NCI-H1105 (cell line): ENCODE data around the gene PSME3.
"Not testable (repeated sequence)": the region's sequence is repeated elsewhere in the genome, so short reads cannot be mapped to it uniquely, and the experiment has no call there.

Source experiments
- DNase-seq: peaks from one replicate; lab custom pipeline; 2025; lab: John Stamatoyannopoulos, UW

The PSME3 gene

DNA sequence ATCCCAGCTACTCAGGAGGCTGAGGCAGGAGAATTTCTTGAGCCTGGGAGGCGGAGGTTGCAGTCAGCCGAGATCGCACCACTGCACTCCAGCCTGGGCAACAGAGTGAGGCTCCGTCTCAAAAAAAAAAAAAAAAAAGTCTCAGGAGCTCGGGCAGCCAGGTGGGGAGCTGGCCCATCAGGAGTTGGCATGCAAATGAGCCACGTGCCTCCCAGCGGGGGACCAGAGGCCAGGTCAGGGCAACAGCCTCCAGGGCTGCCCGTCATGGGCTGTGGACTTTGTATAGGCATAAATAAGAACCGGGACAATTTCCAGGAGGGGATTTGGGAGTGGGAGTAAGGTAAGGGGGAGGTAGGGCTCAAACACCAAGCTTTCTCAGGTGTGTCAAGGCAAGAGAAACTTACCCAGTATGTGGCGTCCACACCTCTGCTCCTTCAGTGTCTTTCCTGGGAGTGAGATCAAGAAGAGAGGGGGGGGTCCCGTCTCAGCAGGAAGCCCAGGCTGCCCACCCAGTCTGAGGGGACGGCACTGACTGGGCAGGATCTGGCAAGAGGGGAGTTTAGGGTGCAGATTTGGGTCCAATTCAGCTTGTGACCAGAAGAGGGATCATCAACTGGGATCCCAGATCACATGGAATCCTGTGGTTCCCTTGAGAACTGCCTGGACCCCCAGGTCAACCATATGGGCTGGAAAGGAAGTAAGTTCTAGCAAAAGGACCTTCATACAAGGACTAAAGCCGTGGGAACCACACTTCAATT, 45.1 kb downstream of the PSME3 start:
- DNase-seq = no peak

GRCh38 chr17:42878924-42879595, 45.9 kb downstream of the PSME3 start:
- no peak for DNase-seq

DNA sequence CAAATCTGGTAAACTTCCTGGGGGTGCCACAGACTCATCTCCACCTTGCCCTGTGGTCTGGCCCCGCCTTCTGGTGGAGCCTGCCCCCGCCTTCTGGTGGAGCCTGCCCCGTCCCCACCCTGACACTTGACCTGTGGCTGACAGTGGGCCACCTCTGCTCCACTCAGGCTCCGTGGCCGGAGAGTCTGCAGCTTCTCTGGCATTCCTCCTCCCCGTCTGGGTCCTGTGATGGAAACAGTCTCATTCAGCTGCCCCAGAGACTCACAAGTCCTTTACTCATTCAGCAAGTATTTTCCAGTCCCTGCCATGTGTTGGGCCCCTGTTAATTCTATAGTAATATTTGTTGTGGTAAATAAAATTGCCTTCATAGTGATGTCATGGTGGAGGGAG, 46.4 kb downstream of the PSME3 start:
- DNase-seq = no peak

DNA sequence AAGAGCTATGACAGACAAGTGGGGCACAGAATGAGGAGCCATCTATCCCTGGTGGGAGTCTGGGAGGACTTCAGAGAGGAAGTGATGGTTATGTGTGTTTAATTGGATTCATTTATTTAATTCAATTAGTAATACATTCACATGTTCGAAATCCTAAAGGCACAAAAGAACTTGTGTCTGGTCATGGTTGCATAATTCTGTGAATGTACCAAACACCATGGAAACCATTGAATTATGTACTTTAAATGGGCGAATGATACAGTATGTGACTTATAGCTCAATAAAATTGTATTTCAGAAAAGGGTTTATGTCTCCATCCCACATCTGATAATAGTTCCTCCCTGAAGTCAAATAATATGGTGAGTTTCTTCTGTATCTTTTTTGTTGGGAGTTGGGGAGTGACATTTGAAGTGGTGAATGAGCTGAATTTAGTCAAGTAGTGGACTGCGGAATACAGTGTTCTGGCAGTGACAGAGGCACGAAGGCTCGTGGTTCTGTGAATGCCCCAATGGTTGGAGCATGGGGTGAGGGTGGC, 47.6 kb downstream of the PSME3 start:
- no peak for DNase-seq

DNA sequence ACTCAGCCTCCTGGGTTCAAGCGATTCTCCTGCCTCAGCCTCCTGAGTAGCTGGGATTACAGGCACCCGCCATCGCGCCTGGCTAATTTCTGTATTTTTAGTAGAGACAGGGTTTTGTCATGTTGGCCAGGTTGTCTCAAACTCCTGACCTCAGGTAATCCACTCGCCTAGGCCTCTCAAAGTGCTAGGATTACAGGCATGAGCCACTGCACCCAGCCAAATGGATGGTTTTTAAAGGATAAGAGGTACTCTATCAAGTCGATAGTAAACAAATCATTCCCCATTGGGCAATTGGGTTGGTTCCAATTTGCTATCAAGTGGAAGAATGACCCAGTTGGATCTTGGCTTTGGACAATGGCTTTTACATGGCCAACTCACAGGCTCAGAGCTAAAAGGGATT, 48.5 kb downstream of the PSME3 start:
- not testable (repeated sequence) for DNase-seq

GRCh38 chr17:42882166-42882565, 49.0 kb downstream of the PSME3 start:
- no peak for DNase-seq

DNA sequence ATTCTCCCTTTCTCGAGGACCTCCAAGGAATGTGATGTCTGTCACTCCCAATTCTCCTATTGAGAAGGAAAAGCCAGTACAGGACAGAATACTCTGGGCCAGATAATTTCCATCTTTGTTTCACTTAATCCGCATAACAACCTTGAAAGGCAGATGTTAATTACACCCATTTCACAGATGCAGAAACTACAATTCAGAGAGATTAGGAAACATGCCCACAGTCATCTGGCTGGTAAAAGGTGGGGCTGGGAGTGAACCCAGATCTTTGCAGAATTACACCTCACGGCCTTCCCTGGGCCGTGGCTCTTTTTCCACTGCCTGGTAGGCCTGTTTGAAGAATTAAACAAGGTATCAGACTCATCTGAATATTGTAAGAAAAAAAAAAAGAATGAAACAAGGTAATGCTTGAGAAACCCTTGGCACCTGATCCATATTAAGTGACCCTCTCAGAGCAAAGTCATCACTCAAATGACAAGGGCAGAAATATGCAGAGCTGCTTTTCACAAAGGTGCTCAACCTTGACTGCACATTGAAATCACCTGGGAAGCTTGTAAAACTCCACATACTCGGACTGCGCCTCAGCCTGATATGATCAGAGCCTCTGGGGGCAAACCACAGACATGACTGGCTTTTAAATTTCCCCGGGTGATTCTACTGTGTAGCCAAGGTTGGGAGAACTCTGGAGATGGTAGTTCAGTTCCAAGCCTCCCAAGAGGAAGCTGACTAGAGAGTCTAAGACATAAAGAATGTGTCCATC, 50.8 kb downstream of the PSME3 start:
- no peak for DNase-seq

DNA sequence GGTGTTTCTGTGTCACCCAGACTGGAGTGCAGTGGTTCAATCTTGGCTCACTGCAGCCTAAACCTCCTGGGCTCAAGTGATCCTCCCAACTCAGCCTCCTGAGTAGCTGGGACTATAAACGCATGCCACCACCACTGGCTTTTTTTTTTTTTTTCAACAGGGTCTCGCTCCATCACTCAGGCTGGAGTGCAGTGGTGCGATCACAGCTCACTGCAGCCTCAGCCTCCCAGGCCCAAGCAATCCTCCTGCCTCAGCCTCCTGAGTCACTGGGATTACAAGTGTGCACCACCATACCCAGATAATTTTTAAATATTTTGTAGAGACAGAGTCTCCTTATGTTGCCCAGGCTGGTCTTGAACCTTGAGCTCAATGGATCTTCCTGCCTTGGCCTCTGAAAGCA, 52.6 kb downstream of the PSME3 start:
- not testable (repeated sequence) for DNase-seq

- no peak for DNase-seq
Observed at GRCh38 chr17:42886283-42887176, 53.3 kb downstream of the PSME3 start.

- DNase-seq = no peak
Observed at GRCh38 chr17:42889809-42890208, 56.6 kb downstream of the PSME3 start.

DNA sequence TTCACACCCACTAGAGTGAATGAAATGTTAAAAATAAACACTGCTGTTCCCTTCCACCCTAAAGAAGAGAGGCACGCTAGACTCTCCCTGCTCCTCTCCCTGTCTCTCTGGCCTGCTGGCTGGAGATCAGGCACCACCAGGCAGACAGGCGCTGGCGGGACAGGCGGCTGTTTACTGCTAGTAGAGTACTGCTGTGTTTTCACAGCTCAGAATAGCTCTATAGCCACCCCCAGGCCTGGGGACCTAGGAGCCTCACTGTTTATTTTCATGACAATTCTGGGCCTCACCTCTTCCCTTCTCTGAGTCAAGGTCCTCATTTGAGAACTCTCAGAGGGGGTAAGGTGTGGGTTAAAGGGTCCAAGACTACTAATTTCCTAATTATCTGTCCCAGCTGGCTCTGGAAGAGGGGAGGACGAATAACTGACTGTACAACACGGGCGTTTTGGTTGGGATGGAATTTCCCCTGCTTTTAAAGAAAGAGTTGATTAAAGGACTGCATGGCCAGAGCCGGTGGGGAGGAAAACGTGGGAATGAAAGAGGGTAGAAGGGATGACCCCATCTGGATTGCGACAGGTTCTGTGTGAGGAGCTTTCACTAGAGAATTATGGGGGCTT, 58.4 kb downstream of the PSME3 start:
- DNase-seq = no peak

DNA sequence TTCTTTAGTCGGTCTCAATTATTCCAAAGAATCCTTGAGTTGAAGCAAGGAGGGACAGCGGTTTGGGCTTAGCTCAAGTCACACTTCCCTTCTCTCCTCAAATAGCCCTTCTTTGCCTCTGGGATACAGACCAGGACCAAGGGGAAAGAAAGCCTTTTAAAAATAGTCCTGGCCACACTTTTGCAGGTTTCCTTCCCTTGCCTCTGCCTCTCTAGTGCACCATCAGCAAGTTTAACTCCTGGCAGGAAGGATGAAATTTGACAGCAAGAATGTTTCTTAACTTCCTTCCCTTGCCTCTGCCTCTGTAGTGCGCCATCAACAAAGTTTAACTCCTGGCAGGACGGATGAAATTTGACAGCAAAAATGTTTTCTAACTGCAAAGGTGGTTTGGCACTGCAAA, 60.2 kb downstream of the PSME3 start:
- DNase-seq = no peak
